Measurements from ENCODE around the gene REL.

REL gene

DNA sequence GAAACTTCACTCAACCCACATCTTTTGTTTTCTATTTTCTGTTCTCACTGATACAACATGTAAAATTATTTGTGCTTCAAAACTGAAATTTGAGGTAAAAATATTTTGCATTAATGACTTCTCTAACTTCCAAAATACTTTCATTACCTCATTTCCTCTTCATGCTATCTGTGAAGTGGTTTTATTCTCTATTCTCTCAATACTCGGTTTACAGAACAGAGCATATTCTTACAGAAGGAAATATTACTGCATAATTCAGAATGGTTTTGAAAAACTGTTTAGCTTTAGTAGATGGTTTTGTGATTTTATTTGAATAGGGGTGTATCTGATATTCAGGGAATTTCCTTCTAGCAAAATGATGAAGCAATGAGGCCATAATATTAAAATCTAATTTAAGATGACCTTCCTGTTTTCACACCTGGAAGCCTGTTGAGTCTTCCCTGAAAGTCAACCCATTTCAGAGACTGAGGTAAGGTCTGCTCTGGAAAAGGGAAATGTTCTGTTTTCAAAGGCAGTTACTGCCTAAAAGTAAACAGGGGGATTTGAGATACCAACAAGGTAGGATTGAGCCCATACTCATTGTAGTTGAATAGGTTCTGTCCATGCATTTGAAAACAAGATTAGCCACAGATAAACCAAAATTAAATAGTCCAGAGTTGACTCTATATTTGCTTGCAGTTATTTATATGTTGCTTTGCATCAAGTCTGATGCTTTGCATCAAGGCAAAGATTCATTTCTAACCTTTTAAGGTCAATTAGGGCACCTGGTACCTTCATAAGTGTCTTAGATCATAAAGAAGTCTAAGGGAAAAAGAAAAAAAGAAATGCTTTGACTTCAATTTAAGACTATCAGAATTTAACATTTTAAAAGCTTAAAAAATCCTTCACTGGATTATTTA is 85.4 kb downstream of the REL start:
- DNase-seq: no peak

DNA sequence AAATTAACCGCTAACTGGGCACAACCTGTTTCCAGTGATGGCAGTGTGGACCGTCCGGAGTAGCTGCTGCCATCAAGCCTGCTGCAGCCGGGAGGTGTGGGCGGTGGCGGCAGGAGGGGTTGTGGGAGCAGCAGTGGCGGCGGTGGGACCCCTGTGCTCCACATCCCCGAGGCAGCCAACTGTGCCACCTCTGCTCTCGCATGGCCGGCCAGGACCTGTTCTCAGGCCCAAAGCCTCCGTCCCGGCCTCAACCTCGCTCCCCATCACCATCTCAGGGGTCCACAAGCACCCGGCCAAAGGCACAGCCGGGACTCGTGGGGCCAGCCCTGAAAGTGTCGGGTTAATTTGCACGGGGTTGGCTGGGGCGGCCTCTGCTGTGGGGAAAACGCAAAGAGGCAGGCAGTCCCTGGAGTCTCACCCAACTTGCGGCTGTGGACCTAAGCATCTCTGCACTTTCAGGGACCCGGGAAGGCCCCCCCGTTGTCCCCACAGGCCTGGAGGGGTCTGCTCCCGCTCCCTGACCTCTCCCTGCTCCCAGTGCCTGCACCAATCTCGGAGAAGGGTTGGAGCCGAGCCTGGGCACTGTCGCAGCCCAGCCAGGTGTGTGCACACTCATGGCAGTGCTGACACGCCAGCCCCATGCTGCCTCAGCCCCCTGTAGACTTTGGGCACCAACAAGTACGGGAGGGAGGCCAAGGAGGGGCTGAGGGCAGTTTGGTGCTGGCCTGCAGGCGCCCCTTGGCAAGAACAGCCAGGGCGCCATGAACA is 91.7 kb downstream of the REL start:
- DNase-seq: no peak

DNA sequence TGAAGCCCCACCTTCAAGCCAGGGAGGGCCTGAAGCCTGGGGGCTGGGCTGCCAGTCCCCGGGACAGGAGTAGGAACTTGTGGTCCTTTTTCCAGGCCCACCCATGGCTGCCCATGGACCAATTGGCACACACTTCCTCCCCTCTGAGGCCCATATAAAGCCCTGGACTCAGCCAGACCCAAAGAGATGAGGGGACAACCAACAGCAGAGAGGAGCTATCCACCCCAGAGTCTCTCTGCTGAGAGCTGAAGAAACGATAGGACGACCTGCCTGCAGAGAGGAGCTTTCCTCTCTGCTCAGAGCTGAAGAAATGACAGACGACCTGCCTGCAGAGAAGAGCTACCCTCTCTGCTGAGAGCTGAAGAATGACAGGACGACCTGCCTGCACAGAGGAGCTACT is 92.3 kb downstream of the REL start:
- DNase-seq: no peak

DNA sequence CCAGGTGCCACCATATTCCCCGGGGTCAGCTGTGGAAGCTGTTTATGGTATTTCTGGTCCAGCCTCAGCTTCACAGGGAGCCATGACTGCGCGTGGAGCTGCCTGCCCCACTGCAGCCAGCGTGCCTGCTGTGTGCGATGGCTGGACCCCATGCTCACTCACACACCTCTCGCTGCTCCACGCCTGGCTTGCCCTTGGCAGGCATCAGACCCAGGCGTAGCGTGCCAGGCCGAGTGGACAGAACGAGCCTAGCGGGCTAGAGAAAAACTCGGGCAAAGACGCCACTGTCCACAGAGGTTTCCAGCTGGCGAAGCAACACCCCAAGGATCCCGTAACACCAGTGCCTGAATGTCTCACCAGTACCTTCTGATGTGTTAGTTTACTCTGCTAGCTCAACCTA is 93.3 kb downstream of the REL start:
- DNase-seq: no peak
